HTR-8/SVneo (cell line): ENCODE results near the gene CFAP119.

ENCODE experiments used
- DNase-seq: peaks from one replicate; pipeline ENCODE4 v3.0.0; 2011; ENCODE audit warnings: low spot score, mixed read lengths; ENCODE audit not compliant: insufficient read length
- FAIRE-seq: peaks from 2 replicates; lab custom pipeline; 2011; peaks lifted over from hg19 to GRCh38; lab: Jason Lieb, UNC

CFAP119 gene

GRCh38 chr16:30764816-30765465 is 3.1 kb upstream of the CFAP119 start:
- FAIRE-seq (no peak), DNase-seq (no peak)

GRCh38 chr16:30764086-30764485 is 2.2 kb upstream of the CFAP119 start:
- no peak for FAIRE-seq

GRCh38 chr16:30762991-30763725 is 1.3 kb upstream of the CFAP119 start:
- DNase-seq, result no peak
- FAIRE-seq, result no peak

More at GRCh38 chr16:30764086-30764485, 2.2 kb upstream of the CFAP119 start:
- no peak for DNase-seq

GRCh38 chr16:30761427-30761927 is 385 bp downstream of the CFAP119 start:
- FAIRE-seq (peak; percentile 38), DNase-seq (no peak)

GRCh38 chr16:30760577-30761426 is 1.1 kb downstream of the CFAP119 start:
- DNase-seq, result no peak

GRCh38 chr16:30760001-30760559 is 1.8 kb downstream of the CFAP119 start:
- no peak for FAIRE-seq
- DNase-seq, result no peak

More at GRCh38 chr16:30760577-30761426, 1.1 kb downstream of the CFAP119 start:
- FAIRE-seq, result no peak

GRCh38 chr16:30758988-30759491 is 2.8 kb downstream of the CFAP119 start:
- FAIRE-seq (no peak), DNase-seq (no peak)

GRCh38 chr16:30757316-30757715 is 4.5 kb downstream of the CFAP119 start:
- DNase-seq (no peak), FAIRE-seq (no peak)

- DNase-seq, result no peak
- no peak for FAIRE-seq
These were observed 5.1 kb downstream of the CFAP119 start for GRCh38 chr16:30756781-30757100.

GRCh38 chr16:30755955-30756780 is 5.7 kb downstream of the CFAP119 start:
- DNase-seq, result no peak
- no peak for FAIRE-seq

- no peak for FAIRE-seq
These were observed 8.3 kb downstream of the CFAP119 start for GRCh38 chr16:30753596-30753995.

GRCh38 chr16:30750876-30751465 is 10.9 kb downstream of the CFAP119 start:
- no peak for DNase-seq
- no peak for FAIRE-seq

More at GRCh38 chr16:30753596-30753995, 8.3 kb downstream of the CFAP119 start:
- DNase-seq, result no peak

- no peak for FAIRE-seq
These were observed 11.7 kb downstream of the CFAP119 start for GRCh38 chr16:30750201-30750600.

GRCh38 chr16:30748634-30749445 is 13.0 kb downstream of the CFAP119 start:
- DNase-seq (no peak), FAIRE-seq (no peak)

More at GRCh38 chr16:30750201-30750600, 11.7 kb downstream of the CFAP119 start:
- DNase-seq, result no peak

GRCh38 chr16:30747799-30748633 is 13.8 kb downstream of the CFAP119 start, which contains the start of gene PHKG2:
Gene PHKG2, plus strand, starts transcription at chr16:30748425. Its CDS starts 396 bp downstream, at chr16:30748821.
- FAIRE-seq, result peak; percentile 96
- DNase-seq, result peak; percentile 98

- FAIRE-seq, result no peak
- DNase-seq, result no peak
These were observed 14.5 kb downstream of the CFAP119 start for GRCh38 chr16:30747331-30747730.

- no peak for DNase-seq
These were observed 15.2 kb downstream of the CFAP119 start for GRCh38 chr16:30746638-30747175.

More at GRCh38 chr16:30746638-30747175, 15.2 kb downstream of the CFAP119 start:
- no peak for FAIRE-seq
